Measurements from ENCODE around the gene APOBEC3G. TPM values are rescaled to one million over a fixed set of nuclear protein-coding genes. Genes with fewer than 3 reads are reported as not detected.

Gene APOBEC3G
- total and polyA plus RNA-seq, 2 experiments from 2014 or later: 1.3 to 4.6 TPM

DNA sequence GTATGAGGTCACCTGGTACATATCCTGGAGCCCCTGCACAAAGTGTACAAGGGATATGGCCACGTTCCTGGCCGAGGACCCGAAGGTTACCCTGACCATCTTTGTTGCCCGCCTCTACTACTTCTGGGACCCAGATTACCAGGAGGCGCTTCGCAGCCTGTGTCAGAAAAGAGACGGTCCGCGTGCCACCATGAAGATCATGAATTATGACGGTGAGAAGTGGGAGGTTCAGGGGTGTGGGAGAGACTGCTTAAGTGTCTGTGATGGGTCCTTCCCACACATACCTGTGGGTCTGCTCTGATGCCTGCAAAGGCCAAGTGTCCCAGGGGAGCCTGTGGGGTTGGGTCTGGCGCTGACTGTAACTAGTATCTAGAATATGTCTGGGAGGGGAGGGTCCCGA lies 3.9 kb downstream of the APOBEC3G start:
- H3K4me3 ChIP-seq: no peak overlapping the region
- H2AFZ ChIP-seq: no peak overlapping the region
- no peak for TF ChIP-seq EZH2phosphoT487 (IDR thresholded peaks at IDR 0.05; ENCODE audit: low read depth, severe bottlenecking, unreplicated experiment)
- TF ChIP-seq, protein P1, sequence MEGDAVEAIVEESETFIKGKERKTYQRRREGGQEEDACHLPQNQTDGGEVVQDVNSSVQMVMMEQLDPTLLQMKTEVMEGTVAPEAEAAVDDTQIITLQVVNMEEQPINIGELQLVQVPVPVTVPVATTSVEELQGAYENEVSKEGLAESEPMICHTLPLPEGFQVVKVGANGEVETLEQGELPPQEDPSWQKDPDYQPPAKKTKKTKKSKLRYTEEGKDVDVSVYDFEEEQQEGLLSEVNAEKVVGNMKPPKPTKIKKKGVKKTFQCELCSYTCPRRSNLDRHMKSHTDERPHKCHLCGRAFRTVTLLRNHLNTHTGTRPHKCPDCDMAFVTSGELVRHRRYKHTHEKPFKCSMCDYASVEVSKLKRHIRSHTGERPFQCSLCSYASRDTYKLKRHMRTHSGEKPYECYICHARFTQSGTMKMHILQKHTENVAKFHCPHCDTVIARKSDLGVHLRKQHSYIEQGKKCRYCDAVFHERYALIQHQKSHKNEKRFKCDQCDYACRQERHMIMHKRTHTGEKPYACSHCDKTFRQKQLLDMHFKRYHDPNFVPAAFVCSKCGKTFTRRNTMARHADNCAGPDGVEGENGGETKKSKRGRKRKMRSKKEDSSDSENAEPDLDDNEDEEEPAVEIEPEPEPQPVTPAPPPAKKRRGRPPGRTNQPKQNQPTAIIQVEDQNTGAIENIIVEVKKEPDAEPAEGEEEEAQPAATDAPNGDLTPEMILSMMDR (IDR thresholded peaks at IDR 0.05; ENCODE audit: poor library complexity): no peak
- no peak for TF ChIP-seq EZH2 (IDR thresholded peaks at IDR 0.05; ENCODE audit: borderline replicate concordance)
- no peaks in the 10 kb centered on the region for H3K27me3 ChIP-seq
- H3K4me1 ChIP-seq (ENCODE audit: insufficient read depth): no peaks in the 10 kb centered on the region
- WGBS (ENCODE audit: low lambda C conversion rate, missing lambda C conversion rate): 97% methylated on average over 12 of the region's 12 CpGs
- H3K4me2 ChIP-seq: no peak overlapping the region
- H4K20me1 ChIP-seq (ENCODE audit: insufficient read depth, poor library complexity, severe bottlenecking): no peaks in the 10 kb centered on the region
- no peak overlapping the region for H3K27ac ChIP-seq
- H3K9me3 ChIP-seq (ENCODE audit: low read depth): no peaks in the 10 kb centered on the region
- no peaks in the 10 kb centered on the region for H3K79me2 ChIP-seq
- no peaks in the 10 kb centered on the region for H3K9me2 ChIP-seq (replicated peaks; ENCODE audit: insufficient read depth)
- no peaks in the 10 kb centered on the region for H3K36me3 ChIP-seq (replicated peaks; ENCODE audit: insufficient read depth, low read depth)
- DNase-seq (ENCODE audit: low spot score): no peak

- no peak overlapping the region for H3K4me2 ChIP-seq
- H3K4me1 ChIP-seq (ENCODE audit: insufficient read depth): no peaks in the 10 kb centered on the region
- no peak overlapping the region for H3K27ac ChIP-seq
- no peaks in the 10 kb centered on the region for H3K9me2 ChIP-seq (replicated peaks; ENCODE audit: insufficient read depth)
- no peak for DNase-seq (ENCODE audit: low spot score)
- H3K4me3 ChIP-seq: no peak overlapping the region
- no peaks in the 10 kb centered on the region for H3K27me3 ChIP-seq
- no peak overlapping the region for H2AFZ ChIP-seq
- no peaks in the 10 kb centered on the region for H4K20me1 ChIP-seq (ENCODE audit: insufficient read depth, poor library complexity, severe bottlenecking)
- no peaks in the 10 kb centered on the region for H3K9me3 ChIP-seq (ENCODE audit: low read depth)
- TF ChIP-seq, protein P1 (IDR thresholded peaks at IDR 0.05; ENCODE audit: poor library complexity): no peak
- TF ChIP-seq EZH2phosphoT487 (IDR thresholded peaks at IDR 0.05; ENCODE audit: low read depth, severe bottlenecking, unreplicated experiment) (no peak), EZH2 (IDR thresholded peaks at IDR 0.05; ENCODE audit: borderline replicate concordance) (no peak)
- 62% methylated on average over 8 of the region's 8 CpGs for WGBS (ENCODE audit: low lambda C conversion rate, missing lambda C conversion rate)
- no peaks in the 10 kb centered on the region for H3K36me3 ChIP-seq (replicated peaks; ENCODE audit: insufficient read depth, low read depth)
- no peaks in the 10 kb centered on the region for H3K79me2 ChIP-seq
Observed at GRCh38 chr22:39081598-39081997, 4.5 kb downstream of the APOBEC3G start.

GRCh38 chr22:39083212-39084165 lies 6.4 kb downstream of the APOBEC3G start:
- DNase-seq (ENCODE audit: low spot score): no peak
- H3K27me3 ChIP-seq: no peaks in the 10 kb centered on the region
- H4K20me1 ChIP-seq (ENCODE audit: insufficient read depth, poor library complexity, severe bottlenecking): no peaks in the 10 kb centered on the region
- TF ChIP-seq, protein P1 (IDR thresholded peaks at IDR 0.05; ENCODE audit: poor library complexity): no peak
- TF ChIP-seq EZH2 (IDR thresholded peaks at IDR 0.05; ENCODE audit: borderline replicate concordance) (no peak), EZH2phosphoT487 (IDR thresholded peaks at IDR 0.05; ENCODE audit: low read depth, severe bottlenecking, unreplicated experiment) (no peak)
- no peaks in the 10 kb centered on the region for H3K36me3 ChIP-seq (replicated peaks; ENCODE audit: insufficient read depth, low read depth)
- no peak overlapping the region for H3K4me3 ChIP-seq
- H2AFZ ChIP-seq: no peak overlapping the region
- no peaks in the 10 kb centered on the region for H3K9me2 ChIP-seq (replicated peaks; ENCODE audit: insufficient read depth)
- no peak overlapping the region for H3K4me2 ChIP-seq
- H3K27ac ChIP-seq: no peak overlapping the region
- H3K9me3 ChIP-seq (ENCODE audit: low read depth): no peaks in the 10 kb centered on the region
- WGBS (ENCODE audit: low lambda C conversion rate, missing lambda C conversion rate): 86% methylated on average over 12 of the region's 14 CpGs
- no peaks in the 10 kb centered on the region for H3K79me2 ChIP-seq
- no peaks in the 10 kb centered on the region for H3K4me1 ChIP-seq (ENCODE audit: insufficient read depth)
